B cell (primary cell): ENCODE results near the gene COL19A1. TPM values are rescaled to one million over a fixed set of nuclear protein-coding genes. Genes with fewer than 3 reads are reported as not detected.

ENCODE experiments used
- ATAC-seq: fragments of 200-7000 bp; cut with Tn5 transposase; one replicate; pipeline ENCODE4 v1.10.0; 2021; ENCODE audit warnings: low read depth, mild to moderate bottlenecking, moderate number of reproducible peaks, moderate library complexity
- CTCF ChIA-PET: fragments of 350-600 bp; sonication (Branson Sonifier 250); formaldehyde crosslinking; loops from one replicate; lab custom pipeline; 2021; ENCODE audit warnings: antibody characterized with exemption, inconsistent platforms; lab: Charles Lee
- POLR2A ChIA-PET: fragments of 350-600 bp; sonication (Branson Sonifier 250); formaldehyde crosslinking; loops from one replicate; lab custom pipeline; 2021; ENCODE audit warnings: antibody characterized with exemption; lab: Charles Lee
- DNase-seq: peaks from one replicate; pipeline ENCODE4 v3.0.0; 2013
- H2AFZ ChIP-seq: 2 replicates; pipeline ENCODE4 v1.6.1; 2012; ENCODE audit warnings: mild to moderate bottlenecking, low read depth, low read length; ENCODE audit not compliant: insufficient read depth, poor library complexity, severe bottlenecking
- H3K27ac ChIP-seq, 2 donors: 1 replicate in 1 of 2; 2 replicates in 1 of 2; pipeline ENCODE4 v1.5.1; 2012 to 2013; ENCODE audit warnings: low read length in 2 of 2, mild to moderate bottlenecking in 2 of 2, moderate library complexity in 1 of 2
- H3K27me3 ChIP-seq, 4 experiments: fragments of 200-600 bp in 1 of 4; sonication (generic) in 1 of 4; replicated peaks in 1 of 4; 1 replicate in 2 of 4; 2 replicates in 2 of 4; pipeline versions ENCODE4 v1.6.1 to v1.7.0; 2013 to 2016; ENCODE audit warnings: low read length in 3 of 4, mild to moderate bottlenecking in 2 of 4, mixed read lengths in 1 of 4, moderate library complexity in 1 of 4; ENCODE audit not compliant: insufficient read depth in 4 of 4, control insufficient read depth in 3 of 4; ENCODE audit errors: control extremely low read depth in 1 of 4
- H3K36me3 ChIP-seq, 2 experiments: replicated peaks in 1 of 2; 1 replicate in 1 of 2; 2 replicates in 1 of 2; pipeline versions ENCODE4 v1.6.1 to v1.7.1; 2013; ENCODE audit warnings: low read length in 1 of 2; ENCODE audit not compliant: insufficient read depth in 2 of 2, control insufficient read depth in 1 of 2; ENCODE audit errors: control extremely low read depth in 1 of 2, extremely low read depth in 1 of 2
- H3K4me1 ChIP-seq, 2 donors: fragments of 200-600 bp in 1 of 2; sonication (generic) in 1 of 2; 1 replicate in 1 of 2; 2 replicates in 1 of 2; pipeline versions ENCODE4 v1.5.1 to v1.6.1; 2013 to 2017; ENCODE audit warnings: low read length in 2 of 2; ENCODE audit not compliant: control insufficient read depth in 2 of 2, insufficient read depth in 2 of 2
- H3K4me2 ChIP-seq: replicated peaks from 2 replicates; pipeline ENCODE3; 2012; ENCODE audit warnings: mild to moderate bottlenecking, low read depth, low read length; ENCODE audit not compliant: poor library complexity, severe bottlenecking
- H3K4me3 ChIP-seq, 5 experiments: fragments of 200-600 bp in 1 of 5; sonication (generic) in 1 of 5; 1 replicate in 3 of 5; 2 replicates in 2 of 5; pipeline versions ENCODE4 v1.5.1 to v1.7.0; 2011 to 2016; ENCODE audit warnings: low read length in 4 of 5, mild to moderate bottlenecking in 4 of 5, low read depth in 2 of 5, control low read depth in 1 of 5, moderate library complexity in 1 of 5; ENCODE audit not compliant: insufficient read depth in 1 of 5; ENCODE audit errors: control extremely low read depth in 1 of 5, extremely low read depth in 1 of 5
- H3K79me2 ChIP-seq: fragments of 200-600 bp; sonication (generic); one replicate; pipeline ENCODE4 v1.6.0; 2016; ENCODE audit warnings: low read length; ENCODE audit not compliant: control insufficient read depth, insufficient read depth
- H3K9ac ChIP-seq: fragments of 200-600 bp; sonication (generic); 2 replicates; pipeline ENCODE4 v1.6.1; 2017; ENCODE audit warnings: mild to moderate bottlenecking, low read length, moderate library complexity
- H3K9me3 ChIP-seq, 3 donors: one replicate each; pipeline versions ENCODE4 v1.6.1 to v1.7.1; 2013; ENCODE audit warnings: low read length in 2 of 3; ENCODE audit not compliant: control insufficient read depth in 2 of 3, insufficient read depth in 1 of 3; ENCODE audit errors: control extremely low read depth in 1 of 3
- H4K20me1 ChIP-seq: 2 replicates; pipeline ENCODE4 v1.6.0; 2012; ENCODE audit warnings: mild to moderate bottlenecking, low read length; ENCODE audit not compliant: insufficient read depth, control insufficient read depth, poor library complexity, severe bottlenecking
- H3K27ac Mint-ChIP-seq: one replicate; pipeline ENCODE4 v1.8.0; 2021; ENCODE audit warnings: mixed read lengths
- H3K27me3 Mint-ChIP-seq: one replicate; pipeline ENCODE4 v1.8.0; 2021; ENCODE audit warnings: mixed read lengths
- H3K4me1 Mint-ChIP-seq: one replicate; pipeline ENCODE4 v1.8.0; 2021; ENCODE audit warnings: mixed read lengths
- H3K4me3 Mint-ChIP-seq: one replicate; pipeline ENCODE4 v1.8.0; 2021; ENCODE audit warnings: mixed read lengths
- H3K9me3 Mint-ChIP-seq: one replicate; pipeline ENCODE4 v1.8.0; 2022; ENCODE audit warnings: mixed read lengths; ENCODE audit not compliant: insufficient read depth
- EZH2 ChIP-seq: IDR thresholded peaks from 2 replicates; pipeline ENCODE4 v1.6.1; 2012; ENCODE audit warnings: borderline replicate concordance, low read depth, mild to moderate bottlenecking, moderate library complexity, low read length; ENCODE audit not compliant: insufficient read depth, poor library complexity, severe bottlenecking
- WGBS: methylation state at CpG from one replicate; pipeline ENCODE4 v1.1.5; 2013; ENCODE audit warnings: missing lambda C conversion rate; ENCODE audit not compliant: insufficient coverage; 5-methylcytosine and 5-hydroxymethylcytosine counted together
- intact Hi-C: fragments of 100-400 bp; cut with micrococcal nuclease; formaldehyde crosslinking; loops from one replicate; pipeline ENCODE4 v1.10.0; 2022
- polyA plus RNA-seq: library from polyadenylated mRNA; depleted of rRNA; stranded (reverse); fragments of >200 nt; gene quantifications from 2 replicates; pipeline ENCODE4 v1.2.3, GENCODE V29; 2012
- total RNA-seq, 2 donors: library from RNA; stranded (reverse); fragments of 120-200 nt in 1 of 2; gene quantifications; 1 replicate in 1 of 2; 2 replicates in 1 of 2; pipeline versions ENCODE4 v1.2.3 to v1.2.4, GENCODE V29; 2013 to 2022
- TF ChIP-seq, protein P1 (sequence below): fragments of 200-600 bp; IDR thresholded peaks from one replicate; pipeline ENCODE4 v1.8.0; 2022; ENCODE audit warnings: antibody characterized with exemption, mild to moderate bottlenecking

Gene COL19A1
- total and polyA plus RNA-seq, 2 donors (not counting 1 experiment from before 2014, with no cell fraction given), result 14.6 to 61.4 TPM

DNA sequence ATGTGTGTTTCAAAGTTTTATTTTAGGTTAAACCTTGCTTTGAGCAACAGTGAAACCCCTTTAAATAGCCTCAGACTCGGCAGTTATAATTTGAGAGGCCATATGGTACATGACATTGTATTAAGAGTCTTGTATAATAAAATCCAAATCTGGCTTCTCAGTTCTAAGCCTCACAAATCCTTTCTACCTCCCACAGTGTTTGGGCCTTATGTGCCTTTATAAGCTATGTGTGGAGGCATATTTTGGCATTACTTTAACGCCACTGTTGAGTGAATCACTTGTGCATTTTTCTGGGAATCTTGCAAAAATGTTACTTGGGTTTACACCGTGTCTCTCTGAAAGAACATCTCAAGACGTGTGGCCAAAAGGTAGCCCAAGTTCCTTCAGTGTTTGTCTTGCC, 284.2 kb downstream of the COL19A1 start:
- no peaks in the 10 kb centered on the region for H3K4me1 Mint-ChIP-seq
- POLR2A ChIA-PET, result no interaction called here
- no peak overlapping the region for H3K27ac Mint-ChIP-seq
- Histone ChIP-seq H3K36me3 (peaks cover 11 to 58% of the 10 kb centered on the region in 2 experiments), H2AFZ (no peak overlapping the region), H3K4me3 (no peak overlapping the region), H3K27ac (no peak overlapping the region), H3K79me2 (no peaks in the 10 kb centered on the region), H3K4me1 (no peaks in the 10 kb centered on the region), H3K9ac (no peak overlapping the region), H3K27me3 (no peaks in the 10 kb centered on the region), H3K4me2 (no peak overlapping the region), H4K20me1 (no peaks in the 10 kb centered on the region), H3K9me3 (no peaks in the 10 kb centered on the region)
- DNase-seq (no peak), ATAC-seq (no peak)
- WGBS, result 86% methylated on average over 1 of the region's 4 CpGs
- H3K4me3 Mint-ChIP-seq, result no peak overlapping the region
- CTCF ChIA-PET, result no interaction called here
- intact Hi-C loops, result no loop called here
- no peaks in the 10 kb centered on the region for H3K9me3 Mint-ChIP-seq
- H3K27me3 Mint-ChIP-seq, result no peaks in the 10 kb centered on the region
- TF ChIP-seq EZH2, result no peak
- TF ChIP-seq, protein P1, sequence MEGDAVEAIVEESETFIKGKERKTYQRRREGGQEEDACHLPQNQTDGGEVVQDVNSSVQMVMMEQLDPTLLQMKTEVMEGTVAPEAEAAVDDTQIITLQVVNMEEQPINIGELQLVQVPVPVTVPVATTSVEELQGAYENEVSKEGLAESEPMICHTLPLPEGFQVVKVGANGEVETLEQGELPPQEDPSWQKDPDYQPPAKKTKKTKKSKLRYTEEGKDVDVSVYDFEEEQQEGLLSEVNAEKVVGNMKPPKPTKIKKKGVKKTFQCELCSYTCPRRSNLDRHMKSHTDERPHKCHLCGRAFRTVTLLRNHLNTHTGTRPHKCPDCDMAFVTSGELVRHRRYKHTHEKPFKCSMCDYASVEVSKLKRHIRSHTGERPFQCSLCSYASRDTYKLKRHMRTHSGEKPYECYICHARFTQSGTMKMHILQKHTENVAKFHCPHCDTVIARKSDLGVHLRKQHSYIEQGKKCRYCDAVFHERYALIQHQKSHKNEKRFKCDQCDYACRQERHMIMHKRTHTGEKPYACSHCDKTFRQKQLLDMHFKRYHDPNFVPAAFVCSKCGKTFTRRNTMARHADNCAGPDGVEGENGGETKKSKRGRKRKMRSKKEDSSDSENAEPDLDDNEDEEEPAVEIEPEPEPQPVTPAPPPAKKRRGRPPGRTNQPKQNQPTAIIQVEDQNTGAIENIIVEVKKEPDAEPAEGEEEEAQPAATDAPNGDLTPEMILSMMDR, result no peak

DNA sequence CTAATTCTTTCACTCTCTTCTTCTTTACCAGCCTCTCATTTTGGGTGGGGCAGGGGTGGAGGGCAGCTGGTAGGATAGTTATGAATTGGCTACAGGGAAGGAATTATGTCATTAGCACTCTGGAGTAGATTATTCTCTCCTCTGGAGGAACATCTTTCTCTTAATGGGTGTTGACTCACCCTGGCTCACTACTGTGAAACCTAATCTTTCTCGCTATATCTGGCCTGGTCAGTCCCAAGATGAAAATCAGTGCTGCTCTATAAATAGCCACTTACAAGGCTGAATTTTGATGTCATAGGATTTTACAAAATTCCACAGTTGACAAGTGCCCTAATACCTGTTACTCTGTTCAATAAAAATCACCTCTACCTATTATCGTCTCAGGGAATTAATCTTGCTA, 285.3 kb downstream of the COL19A1 start:
- H3K36me3 ChIP-seq, result peaks cover 13 to 48% of the 10 kb centered on the region in 2 experiments
- POLR2A ChIA-PET, result no interaction called here
- intact Hi-C loops, result no loop called here

More for the DNA sequence above, 285.3 kb downstream of the COL19A1 start:
- ATAC-seq (no peak), DNase-seq (no peak)
- H3K4me3 ChIP-seq, result no peak overlapping the region
- no peaks in the 10 kb centered on the region for H3K9me3 Mint-ChIP-seq
- no peak overlapping the region for H3K4me3 Mint-ChIP-seq
- no peak overlapping the region for H3K27ac Mint-ChIP-seq
- CTCF ChIA-PET, result no interaction called here
- H3K4me2 ChIP-seq, result no peak overlapping the region
- no peaks in the 10 kb centered on the region for H3K4me1 ChIP-seq
- no peaks in the 10 kb centered on the region for H3K27me3 Mint-ChIP-seq
- TF ChIP-seq EZH2, result no peak
- TF ChIP-seq, protein P1, result no peak
- no peak overlapping the region for H3K27ac ChIP-seq
- no peak overlapping the region for H3K9ac ChIP-seq
- no peaks in the 10 kb centered on the region for H3K27me3 ChIP-seq
- no peaks in the 10 kb centered on the region for H3K79me2 ChIP-seq
- no peaks in the 10 kb centered on the region for H4K20me1 ChIP-seq
- no CpG with 5 or more reads among the region's 2 CpGs for WGBS
- no peaks in the 10 kb centered on the region for H3K9me3 ChIP-seq
- no peaks in the 10 kb centered on the region for H3K4me1 Mint-ChIP-seq
- no peak overlapping the region for H2AFZ ChIP-seq
